AG09319 (cell line): Measurements from ENCODE around the gene AKAP13.

Experiments used
- DNase-seq: peaks from one replicate; pipeline ENCODE4 v3.0.0-alpha.2; 2010; ENCODE audit warnings: low read depth; ENCODE audit errors: extremely low read depth
- CTCF ChIP-seq: IDR thresholded peaks from 2 replicates; pipeline ENCODE4 v1.5.1; 2011; ENCODE audit warnings: low read depth, mild to moderate bottlenecking, inconsistent platforms, low read length, moderate library complexity

AKAP13 gene

GRCh38 chr15:85361323-85361722 is 19.1 kb upstream of the AKAP13 start:
- no peak for TF ChIP-seq CTCF
- DNase-seq: no peak

- no peak for DNase-seq
- TF ChIP-seq CTCF: no peak
Observed at GRCh38 chr15:85362436-85363081, 17.8 kb upstream of the AKAP13 start.

- no peak for TF ChIP-seq CTCF
Observed at GRCh38 chr15:85365980-85366379, 14.4 kb upstream of the AKAP13 start.

GRCh38 chr15:85367741-85368140 is 12.7 kb upstream of the AKAP13 start:
- no peak for TF ChIP-seq CTCF

More at GRCh38 chr15:85365980-85366379, 14.4 kb upstream of the AKAP13 start:
- DNase-seq: no peak

GRCh38 chr15:85374831-85375230 is 5.6 kb upstream of the AKAP13 start:
- TF ChIP-seq CTCF: no peak
- no peak for DNase-seq

More at GRCh38 chr15:85367741-85368140, 12.7 kb upstream of the AKAP13 start:
- DNase-seq: no peak

GRCh38 chr15:85377269-85377668 is 3.1 kb upstream of the AKAP13 start:
- no peak for DNase-seq
- no peak for TF ChIP-seq CTCF

GRCh38 chr15:85377986-85378385 is 2.4 kb upstream of the AKAP13 start:
- no peak for DNase-seq
- TF ChIP-seq CTCF: no peak
